Mesendoderm (in vitro differentiated cells): Measurements from ENCODE around the gene TRPC4AP.
A peak's percentile ranks its signal among the peaks of the same experiment; 100 is the strongest.
"Not testable (repeated sequence)": the region's sequence is repeated elsewhere in the genome, so short reads cannot be mapped to it uniquely, and the experiment has no call there.

Experiments used
- DNase-seq: peaks from one replicate; pipeline ENCODE4 v3.0.0; 2013
- H2AK5ac ChIP-seq: 2 replicates; pipeline ENCODE4 v1.6.1; 2013; ENCODE audit warnings: low read length, inconsistent platforms
- H2BK120ac ChIP-seq: 2 replicates; pipeline ENCODE4 v1.6.1; 2013; ENCODE audit warnings: low read depth, mild to moderate bottlenecking, low read length, moderate library complexity, mixed read lengths
- H2BK15ac ChIP-seq: replicated peaks from 2 replicates; pipeline ENCODE4 v1.6.1; 2013; ENCODE audit warnings: low read depth, mild to moderate bottlenecking, moderate library complexity
- H2BK5ac ChIP-seq: 2 replicates; pipeline ENCODE4 v1.6.1; 2013; ENCODE audit warnings: low read length, inconsistent platforms
- H3K18ac ChIP-seq: 2 replicates; pipeline ENCODE4 v1.6.1; 2013; ENCODE audit warnings: mild to moderate bottlenecking, low read length, mixed read lengths
- H3K23ac ChIP-seq: one replicate; pipeline ENCODE4 v1.6.1; 2013; ENCODE audit warnings: low read length
- H3K27ac ChIP-seq: 2 replicates; pipeline ENCODE4 v1.5.1; 2013; ENCODE audit warnings: low read depth, mild to moderate bottlenecking, inconsistent platforms, low read length, moderate library complexity
- H3K27me3 ChIP-seq: 2 replicates; pipeline ENCODE4 v1.6.1; 2013; ENCODE audit warnings: low read length, control low read depth, mild to moderate bottlenecking, inconsistent platforms; ENCODE audit not compliant: insufficient read depth, poor library complexity
- H3K36me3 ChIP-seq: 2 replicates; pipeline ENCODE4 v1.6.1; 2013; ENCODE audit warnings: low read length, inconsistent platforms; ENCODE audit not compliant: control insufficient read depth, insufficient read depth
- H3K4ac ChIP-seq: one replicate; pipeline ENCODE4 v1.6.1; 2013; ENCODE audit warnings: low read depth, mild to moderate bottlenecking, low read length, moderate library complexity
- H3K4me1 ChIP-seq: 2 replicates; pipeline ENCODE4 v1.6.1; 2013; ENCODE audit warnings: low read depth, low read length, inconsistent platforms; ENCODE audit not compliant: control insufficient read depth
- H3K4me2 ChIP-seq: 2 replicates; pipeline ENCODE4 v1.6.1; 2013; ENCODE audit warnings: low read length
- H3K4me3 ChIP-seq: 2 replicates; pipeline ENCODE4 v1.5.1; 2013; ENCODE audit warnings: mild to moderate bottlenecking, low read length
- H3K56ac ChIP-seq: one replicate; pipeline ENCODE4 v1.6.1; 2013; ENCODE audit warnings: low read length
- H3K79me1 ChIP-seq: 2 replicates; pipeline ENCODE4 v1.6.1; 2013; ENCODE audit warnings: low read length, inconsistent platforms
- H3K79me2 ChIP-seq: 2 replicates; pipeline ENCODE4 v1.6.1; 2013; ENCODE audit warnings: mild to moderate bottlenecking, low read length; ENCODE audit not compliant: control insufficient read depth, insufficient read depth
- H3K9ac ChIP-seq: 2 replicates; pipeline ENCODE4 v1.6.1; 2013; ENCODE audit warnings: low read length, inconsistent platforms
- H4K5ac ChIP-seq: one replicate; pipeline ENCODE4 v1.6.1; 2013; ENCODE audit warnings: low read length
- H4K8ac ChIP-seq: one replicate; pipeline ENCODE4 v1.6.1; 2013; ENCODE audit warnings: low read depth, mild to moderate bottlenecking, control low read depth, low read length, moderate library complexity
- WGBS: extraction: QIAGEN DNeasy Blood & Tissue Kit; methylation state at CpG from one replicate; pipeline ENCODE4 v1.1.7; 2013; ENCODE audit warnings: low lambda C conversion rate, missing lambda C conversion rate; ENCODE audit not compliant: insufficient coverage; ENCODE audit errors: extremely low coverage; 5-methylcytosine and 5-hydroxymethylcytosine counted together

The TRPC4AP gene

DNA sequence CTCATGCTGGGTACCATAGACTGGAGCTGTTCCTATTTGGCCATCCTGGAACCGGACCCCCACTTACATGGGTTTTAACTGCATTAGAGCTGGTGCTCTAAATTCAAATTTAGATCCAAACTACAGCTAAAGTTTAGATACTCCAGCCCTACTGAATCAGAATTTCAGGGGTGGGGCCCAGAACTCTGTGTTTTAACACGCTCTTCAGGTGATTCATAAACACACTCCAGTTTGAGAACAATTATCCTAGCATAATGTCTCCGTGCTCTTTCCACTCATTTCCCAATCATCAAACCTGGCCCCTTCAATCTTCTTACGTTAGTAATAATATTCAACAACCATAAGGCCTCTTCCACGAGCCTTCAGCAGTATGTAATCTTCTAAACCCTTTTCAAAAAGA, 15.3 kb downstream of the TRPC4AP start:
- Histone ChIP-seq H3K4ac (no peak overlapping the region), H3K4me3 (peak overlapping the region; percentile 6)

GRCh38 chr20:35071436-35072153, 21.0 kb downstream of the TRPC4AP start:
- H3K23ac ChIP-seq, H3K4me1 ChIP-seq, H3K4ac ChIP-seq, H3K27me3 ChIP-seq, H2BK15ac ChIP-seq, H3K27ac ChIP-seq, H3K79me2 ChIP-seq, H3K4me3 ChIP-seq, H3K36me3 ChIP-seq, H2AK5ac ChIP-seq, H2BK5ac ChIP-seq, H3K56ac ChIP-seq, H3K9ac ChIP-seq, DNase-seq, H3K4me2 ChIP-seq, H2BK120ac ChIP-seq, H4K8ac ChIP-seq, H4K5ac ChIP-seq, H3K18ac ChIP-seq, H3K79me1 ChIP-seq: not testable (repeated sequence)
- no CpG with 5 or more reads among the region's 8 CpGs for WGBS

More for the DNA sequence above, 15.3 kb downstream of the TRPC4AP start:
- Histone ChIP-seq H4K8ac (no peak overlapping the region), H2AK5ac (no peak overlapping the region), H3K4me2 (no peak overlapping the region), H3K23ac (no peak overlapping the region), H3K27ac (no peak overlapping the region), H3K4me1 (no peaks in the 10 kb centered on the region), H3K27me3 (no peaks in the 10 kb centered on the region), H3K9ac (no peak overlapping the region), H3K18ac (no peak overlapping the region), H2BK5ac (no peak overlapping the region), H4K5ac (no peak overlapping the region), H3K36me3 (peaks cover 10% of the 10 kb centered on the region), H3K56ac (no peak overlapping the region), H3K79me2 (peaks cover 10% of the 10 kb centered on the region), H3K79me1 (peaks cover 4% of the 10 kb centered on the region), H2BK120ac (no peak overlapping the region), H2BK15ac (no peak overlapping the region)
- WGBS = no CpG with 5 or more reads among the region's 5 CpGs
- no peak for DNase-seq

GRCh38 chr20:35066194-35066593, 26.4 kb downstream of the TRPC4AP start:
- peaks cover 4% of the 10 kb centered on the region for H3K4me1 ChIP-seq
- no peak overlapping the region for H3K27ac ChIP-seq
- no peaks in the 10 kb centered on the region for H3K36me3 ChIP-seq
- H3K56ac ChIP-seq = no peak overlapping the region
- H2AK5ac ChIP-seq = no peak overlapping the region
- no peak overlapping the region for H2BK120ac ChIP-seq
- H2BK15ac ChIP-seq = no peak overlapping the region
- no peak overlapping the region for H3K4ac ChIP-seq
- H3K27me3 ChIP-seq = no peaks in the 10 kb centered on the region
- H3K79me2 ChIP-seq = peaks cover 12% of the 10 kb centered on the region
- no peak overlapping the region for H3K9ac ChIP-seq
- H3K79me1 ChIP-seq = peaks cover 11% of the 10 kb centered on the region
- no peak overlapping the region for H4K8ac ChIP-seq
- H3K18ac ChIP-seq = no peak overlapping the region
- no peak overlapping the region for H4K5ac ChIP-seq
- no peak overlapping the region for H2BK5ac ChIP-seq
- no peak for DNase-seq
- H3K4me3 ChIP-seq = no peak overlapping the region
- no CpG with 5 or more reads among the region's 6 CpGs for WGBS
- H3K4me2 ChIP-seq = no peak overlapping the region
- H3K23ac ChIP-seq = no peak overlapping the region

GRCh38 chr20:35065181-35065580, 27.4 kb downstream of the TRPC4AP start:
- Histone ChIP-seq H2BK5ac (no peak overlapping the region), H3K23ac (no peak overlapping the region), H3K18ac (no peak overlapping the region), H3K27ac (no peak overlapping the region), H3K79me1 (peaks cover 12% of the 10 kb centered on the region), H3K9ac (no peak overlapping the region), H2BK15ac (no peak overlapping the region), H3K4me2 (no peak overlapping the region), H3K27me3 (no peaks in the 10 kb centered on the region), H3K4me3 (no peak overlapping the region), H3K79me2 (peaks cover 13% of the 10 kb centered on the region), H3K4ac (no peak overlapping the region), H3K4me1 (peaks cover 4% of the 10 kb centered on the region), H3K56ac (no peak overlapping the region), H4K5ac (no peak overlapping the region), H2AK5ac (no peak overlapping the region), H2BK120ac (no peak overlapping the region), H3K36me3 (no peaks in the 10 kb centered on the region), H4K8ac (no peak overlapping the region)
- no peak for DNase-seq

DNA sequence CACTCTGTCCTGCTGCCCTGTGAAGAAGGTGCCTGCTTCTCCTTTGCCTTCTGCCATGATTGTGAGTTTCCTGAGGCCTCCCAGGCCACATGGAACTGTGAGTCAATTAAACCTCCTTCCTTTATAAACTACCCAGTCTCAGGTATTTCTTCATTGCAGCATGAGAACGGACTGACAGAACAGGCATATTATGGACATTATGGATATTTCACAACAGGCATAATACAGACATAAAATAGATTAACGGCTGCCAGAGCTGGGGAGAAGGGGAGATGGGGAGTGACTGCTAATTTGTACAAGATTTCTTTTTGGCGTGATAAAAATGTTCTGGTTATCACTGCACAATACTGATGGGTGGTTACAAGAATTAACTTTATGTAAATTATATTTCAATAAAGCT, 29.4 kb downstream of the TRPC4AP start:
- Histone ChIP-seq H3K18ac (no peak overlapping the region), H4K8ac (no peak overlapping the region), H3K4me1 (peaks cover 4% of the 10 kb centered on the region), H3K56ac (no peak overlapping the region), H2BK15ac (no peak overlapping the region), H3K23ac (no peak overlapping the region), H3K36me3 (no peaks in the 10 kb centered on the region), H2BK5ac (no peak overlapping the region), H3K27ac (no peak overlapping the region), H3K4ac (no peak overlapping the region), H3K27me3 (no peaks in the 10 kb centered on the region), H3K4me2 (no peak overlapping the region), H3K79me1 (peaks cover 12% of the 10 kb centered on the region), H3K79me2 (peaks cover 15% of the 10 kb centered on the region), H3K9ac (no peak overlapping the region), H2AK5ac (no peak overlapping the region), H4K5ac (no peak overlapping the region), H3K4me3 (no peak overlapping the region), H2BK120ac (no peak overlapping the region)
- WGBS = no CpG with 5 or more reads among the region's 3 CpGs
- DNase-seq = no peak

- WGBS = no CpG with 5 or more reads among the region's 3 CpGs
Observed at GRCh38 chr20:35062478-35062877, 30.1 kb downstream of the TRPC4AP start.

More at GRCh38 chr20:35062478-35062877, 30.1 kb downstream of the TRPC4AP start:
- no peak overlapping the region for H2BK5ac ChIP-seq
- no peak overlapping the region for H3K4me2 ChIP-seq
- H3K27ac ChIP-seq = no peak overlapping the region
- H4K8ac ChIP-seq = no peak overlapping the region
- H3K9ac ChIP-seq = no peak overlapping the region
- H2AK5ac ChIP-seq = no peak overlapping the region
- H3K4me1 ChIP-seq = peaks cover 4% of the 10 kb centered on the region
- no peaks in the 10 kb centered on the region for H3K36me3 ChIP-seq
- H3K56ac ChIP-seq = no peak overlapping the region
- no peak overlapping the region for H3K4ac ChIP-seq
- H3K27me3 ChIP-seq = no peaks in the 10 kb centered on the region
- peaks cover 15% of the 10 kb centered on the region for H3K79me2 ChIP-seq
- H2BK15ac ChIP-seq = no peak overlapping the region
- H3K23ac ChIP-seq = no peak overlapping the region
- H3K4me3 ChIP-seq = no peak overlapping the region
- H4K5ac ChIP-seq = no peak overlapping the region
- H2BK120ac ChIP-seq = no peak overlapping the region
- H3K18ac ChIP-seq = no peak overlapping the region
- peaks cover 12% of the 10 kb centered on the region for H3K79me1 ChIP-seq
- DNase-seq = no peak
